Amygdala (tissue), 56 donors: ENCODE data around the gene KIAA0040.

Source experiments
- DNase-seq, 56 donors: peaks; one replicate each; lab custom pipeline; 2025; lab: John Stamatoyannopoulos, UW

KIAA0040 gene

GRCh38 chr1:175172503-175172902 lies 20.1 kb downstream of the KIAA0040 start:
- DNase-seq = no peak

DNA sequence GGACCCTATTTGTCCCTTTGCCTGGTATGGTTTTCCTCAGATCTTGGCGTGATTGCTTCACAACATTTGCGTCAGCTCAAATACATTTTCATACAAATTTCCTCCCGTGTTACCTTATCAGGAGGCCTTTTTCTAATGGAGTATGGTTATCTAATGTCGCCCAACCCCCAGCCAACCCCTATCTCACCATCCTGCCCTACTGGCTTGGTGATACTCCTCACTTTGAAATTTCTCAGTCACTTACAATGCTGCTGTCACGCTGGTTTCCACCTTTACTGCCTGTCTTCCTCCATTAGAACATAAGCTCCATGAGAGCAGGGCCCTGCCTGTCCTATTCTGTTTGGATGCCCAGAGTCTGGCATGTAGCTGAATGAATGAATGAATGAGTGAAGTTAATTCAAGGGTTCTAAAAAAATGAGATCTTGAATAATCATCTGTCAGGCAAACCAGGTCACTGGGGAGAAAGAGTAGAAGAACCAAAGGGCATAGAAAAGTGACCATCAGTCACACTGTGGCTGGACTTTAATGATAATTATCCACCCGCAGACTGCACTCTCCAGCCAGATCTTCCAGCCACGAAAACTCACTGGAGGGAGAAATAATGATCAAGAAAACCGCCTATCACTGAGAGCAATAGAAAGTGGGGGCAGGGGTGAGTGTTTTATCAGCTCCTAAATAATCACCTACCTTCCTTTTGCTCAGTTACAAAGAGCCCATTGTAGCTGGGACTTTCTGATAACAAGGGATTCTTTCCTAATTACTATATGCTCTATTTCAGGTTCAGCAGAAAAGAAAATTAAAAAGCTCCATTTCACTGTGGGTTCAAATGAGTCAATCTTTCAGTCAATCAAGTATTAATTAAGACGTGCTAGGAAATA lies 21.3 kb downstream of the KIAA0040 start:
- DNase-seq = no peak

GRCh38 chr1:175169286-175170018 lies 23.1 kb downstream of the KIAA0040 start:
- no peak for DNase-seq

DNA sequence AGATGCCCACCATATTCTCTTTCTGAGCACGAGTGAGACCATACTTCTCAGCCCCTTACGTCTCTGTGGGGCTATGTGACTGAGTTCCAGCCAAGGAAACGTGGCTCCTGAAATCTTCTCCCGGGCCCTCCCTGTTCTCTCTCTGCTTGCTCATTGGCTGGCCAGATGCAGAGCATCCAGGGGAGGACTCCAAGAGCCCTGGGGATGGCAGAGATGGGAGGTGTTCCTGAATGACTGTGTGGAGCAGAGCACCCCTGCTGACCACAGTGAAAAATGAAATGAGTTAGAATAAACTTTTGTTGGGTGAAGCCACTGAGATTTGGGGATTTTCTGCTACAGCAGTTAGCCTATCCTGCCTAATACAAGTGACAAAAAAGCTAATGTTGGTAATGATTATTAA lies 23.8 kb downstream of the KIAA0040 start:
- no peak for DNase-seq

DNA sequence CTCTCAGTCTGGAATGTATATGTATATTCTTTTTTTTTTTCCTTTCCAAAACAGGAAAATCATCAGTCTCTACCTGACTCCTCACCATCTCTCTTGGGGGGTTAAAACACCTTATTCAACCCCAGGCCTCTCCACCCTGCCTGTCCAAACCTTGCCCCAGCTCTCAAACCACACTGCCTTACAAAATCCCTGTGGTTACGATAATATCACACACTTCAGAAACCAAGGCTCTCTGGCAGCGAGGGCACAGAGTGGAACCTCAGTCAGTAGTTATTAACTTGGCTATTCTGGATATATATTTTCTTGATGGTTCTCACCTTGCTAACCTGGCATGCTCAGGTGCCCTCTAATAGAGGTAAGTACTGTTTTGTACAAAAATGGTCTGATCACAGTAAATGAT lies 24.7 kb downstream of the KIAA0040 start:
- DNase-seq = no peak

DNA sequence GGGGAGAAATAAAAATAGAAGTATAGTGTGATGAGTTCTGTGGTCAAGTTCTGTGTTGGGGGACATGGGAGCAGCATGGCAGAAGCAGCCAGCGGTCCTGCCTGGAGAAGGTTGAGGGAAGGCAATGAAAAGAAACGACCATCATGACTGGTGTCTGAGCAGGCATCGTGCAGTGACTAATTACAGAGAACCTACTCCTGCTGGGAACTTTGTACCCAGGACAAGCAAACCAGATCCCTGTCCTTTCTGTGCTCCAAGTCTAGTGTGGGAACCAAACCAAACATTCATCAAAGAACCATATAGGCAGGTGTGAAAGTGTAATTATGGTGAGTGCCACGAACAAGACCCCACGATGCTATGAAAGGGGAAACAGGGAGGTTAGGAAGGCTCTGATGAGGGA lies 25.8 kb downstream of the KIAA0040 start:
- no peak for DNase-seq

DNA sequence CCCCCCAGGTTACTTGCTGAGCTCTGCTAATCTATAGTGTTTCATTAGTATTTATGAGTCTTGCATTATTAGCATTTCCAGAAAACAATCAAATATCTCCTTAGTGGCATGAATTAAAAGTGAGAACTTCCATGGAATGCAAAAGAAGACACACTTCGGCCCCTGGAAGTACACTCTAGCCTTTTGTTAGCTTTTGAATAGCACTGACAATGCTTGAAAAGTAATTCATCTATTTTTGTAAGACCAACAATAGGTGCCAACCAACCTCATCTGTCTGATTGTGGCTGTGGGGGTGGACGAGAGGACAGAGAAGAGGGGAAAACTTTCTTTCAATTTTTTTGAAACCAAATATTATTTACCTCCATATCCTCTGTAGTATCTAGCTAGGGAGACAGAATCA lies 27.8 kb downstream of the KIAA0040 start:
- no peak for DNase-seq

DNA sequence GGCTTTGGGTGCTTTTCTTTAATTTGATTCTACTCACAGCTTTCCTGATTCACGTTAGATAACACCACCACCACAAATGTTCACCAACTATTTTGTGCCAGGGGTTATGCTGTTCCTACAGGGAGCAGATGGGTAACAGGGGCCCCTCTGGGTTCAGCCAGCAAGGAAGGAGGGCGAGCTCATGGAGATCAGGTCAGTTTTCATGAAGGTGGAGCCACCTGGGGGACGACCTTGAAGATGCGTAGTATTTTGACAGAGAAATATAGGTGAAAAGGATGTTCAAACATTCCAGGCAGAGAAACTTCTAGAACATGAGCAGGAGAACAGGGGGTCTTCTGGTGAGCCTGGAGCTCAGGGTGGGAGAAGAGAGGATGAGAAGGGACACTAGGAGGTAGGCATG lies 28.9 kb downstream of the KIAA0040 start:
- DNase-seq = no peak

DNA sequence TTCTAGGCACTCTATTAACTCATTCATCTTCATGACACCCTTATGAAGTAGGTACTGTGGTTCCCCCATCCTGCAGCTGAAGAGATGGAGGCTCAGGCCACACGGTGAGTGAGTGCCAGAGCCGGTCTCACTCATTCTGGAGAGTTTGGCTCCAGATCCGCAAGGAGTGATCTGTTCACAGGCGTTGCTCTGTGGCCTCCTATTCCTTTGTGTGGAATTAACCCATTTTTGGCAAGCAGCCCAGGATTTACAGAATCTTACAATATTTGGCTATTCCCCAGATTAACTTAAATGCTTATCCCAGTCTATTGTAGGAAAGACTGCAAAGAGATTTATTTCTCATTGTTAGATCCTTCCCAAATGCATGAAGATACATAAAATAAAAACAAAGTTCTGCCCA lies 29.6 kb downstream of the KIAA0040 start:
- no peak for DNase-seq

DNA sequence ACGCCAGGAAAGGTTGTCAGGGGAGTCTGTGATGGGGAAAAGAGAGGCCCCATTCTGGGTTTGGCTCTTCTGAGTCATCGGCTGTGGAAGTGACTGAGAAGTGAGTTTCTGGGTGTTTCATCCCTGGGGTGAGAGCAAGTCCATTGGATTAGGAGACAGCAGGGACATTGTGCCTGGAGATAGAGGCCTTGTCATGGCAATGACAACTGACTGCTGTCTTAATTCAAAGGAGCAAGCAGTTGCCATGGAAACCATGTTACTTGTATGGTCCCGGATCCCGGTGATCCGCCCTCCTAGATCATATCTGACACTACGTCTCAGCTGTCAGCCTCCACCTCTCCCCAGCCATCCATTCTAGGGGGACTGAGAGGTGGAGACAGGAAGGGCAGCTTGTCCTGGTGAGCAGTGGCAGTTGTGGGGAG lies 34.4 kb downstream of the KIAA0040 start:
- peak in 4 of 56 donors; percentile 2 to 6 (median 2) for DNase-seq

GRCh38 chr1:175157200-175157599 lies 35.4 kb downstream of the KIAA0040 start:
- DNase-seq = no peak

GRCh38 chr1:175155936-175156335 lies 36.6 kb downstream of the KIAA0040 start:
- no peak for DNase-seq

DNA sequence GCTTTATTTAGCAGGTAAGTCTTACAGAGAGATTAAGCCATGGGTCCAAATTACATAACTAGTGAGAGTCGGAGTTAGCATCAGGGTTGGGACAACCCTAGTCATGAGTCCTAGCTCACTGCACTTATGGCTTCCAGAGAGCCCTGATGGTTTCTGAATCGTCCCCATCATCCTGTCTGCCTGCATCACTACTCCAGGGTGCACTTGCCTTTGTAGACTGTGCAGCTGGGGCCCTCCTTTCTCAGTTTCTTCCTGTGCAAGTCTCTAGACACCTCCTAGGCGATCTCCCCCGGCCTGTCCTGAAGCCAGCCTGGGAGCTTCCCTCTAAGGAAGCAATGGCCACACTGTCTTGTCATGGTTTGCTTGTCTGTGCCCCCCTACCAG lies 37.1 kb downstream of the KIAA0040 start:
- DNase-seq = no peak

GRCh38 chr1:175154629-175155472 lies 37.7 kb downstream of the KIAA0040 start:
- DNase-seq = peak in 40 of 56 donors; percentile 1 to 69 (median 20)

GRCh38 chr1:175152006-175152652 lies 40.4 kb downstream of the KIAA0040 start:
- DNase-seq = peak in 41 of 56 donors; percentile 2 to 71 (median 24)

- peak in 1 of 56 donors; percentile 16 for DNase-seq
These were observed 41.8 kb downstream of the KIAA0040 start for GRCh38 chr1:175150596-175151319.

- DNase-seq = no peak
These were observed 44.5 kb downstream of the KIAA0040 start for GRCh38 chr1:175148068-175148467.

- DNase-seq = no peak
These were observed 45.0 kb downstream of the KIAA0040 start for GRCh38 chr1:175147569-175147968.

DNA sequence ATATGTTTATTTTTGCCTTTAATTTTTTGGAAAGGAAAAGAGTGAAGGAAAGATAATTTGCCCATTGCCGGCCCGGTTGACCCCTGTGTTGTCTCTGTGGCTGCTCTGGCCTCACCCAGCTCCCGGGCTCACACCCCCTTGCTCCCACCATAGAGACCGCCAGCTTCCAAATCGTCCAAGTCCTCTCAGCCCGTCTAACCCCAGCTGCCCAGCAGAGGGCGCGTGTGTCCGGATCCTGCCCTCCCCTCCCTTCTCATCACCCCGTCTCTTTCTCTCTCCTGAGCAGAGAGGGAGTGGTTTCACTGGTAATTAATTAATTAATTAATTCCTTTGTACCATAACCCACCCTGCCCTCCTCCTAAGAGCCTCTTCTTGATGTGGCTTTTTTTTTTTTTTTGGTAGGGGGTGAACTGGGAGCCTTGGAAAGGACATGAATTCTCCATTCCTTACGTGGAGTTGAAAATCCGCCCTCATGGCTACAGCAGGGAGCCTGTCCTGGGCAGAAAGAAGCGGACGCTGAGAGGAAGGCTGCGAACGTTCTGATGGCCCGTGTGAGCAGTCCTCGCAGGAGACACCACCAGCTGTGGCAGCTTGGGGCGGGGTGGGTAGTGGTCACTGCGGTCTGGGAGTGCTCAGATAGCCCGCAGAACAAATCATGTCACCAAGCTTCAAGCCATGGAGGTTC lies 45.9 kb downstream of the KIAA0040 start:
- peak in 28 of 56 donors; percentile 1 to 70 (median 11) for DNase-seq
